Stimulated activated CD4-positive, alpha-beta T cell treated with anti-CD3 and anti-CD28 coated beads, Interleukin-1b, Interleukin-23, amount 100 ng/mL, for 4 hours (primary cell): ENCODE measurements around the gene ZNF319.

Experiments
- DNase-seq, 2 donors: peaks; one replicate each; pipeline ENCODE4 v3.0.0-alpha.2; 2020; ENCODE audit warnings: low read depth in 2 of 2

ZNF319 gene

DNA sequence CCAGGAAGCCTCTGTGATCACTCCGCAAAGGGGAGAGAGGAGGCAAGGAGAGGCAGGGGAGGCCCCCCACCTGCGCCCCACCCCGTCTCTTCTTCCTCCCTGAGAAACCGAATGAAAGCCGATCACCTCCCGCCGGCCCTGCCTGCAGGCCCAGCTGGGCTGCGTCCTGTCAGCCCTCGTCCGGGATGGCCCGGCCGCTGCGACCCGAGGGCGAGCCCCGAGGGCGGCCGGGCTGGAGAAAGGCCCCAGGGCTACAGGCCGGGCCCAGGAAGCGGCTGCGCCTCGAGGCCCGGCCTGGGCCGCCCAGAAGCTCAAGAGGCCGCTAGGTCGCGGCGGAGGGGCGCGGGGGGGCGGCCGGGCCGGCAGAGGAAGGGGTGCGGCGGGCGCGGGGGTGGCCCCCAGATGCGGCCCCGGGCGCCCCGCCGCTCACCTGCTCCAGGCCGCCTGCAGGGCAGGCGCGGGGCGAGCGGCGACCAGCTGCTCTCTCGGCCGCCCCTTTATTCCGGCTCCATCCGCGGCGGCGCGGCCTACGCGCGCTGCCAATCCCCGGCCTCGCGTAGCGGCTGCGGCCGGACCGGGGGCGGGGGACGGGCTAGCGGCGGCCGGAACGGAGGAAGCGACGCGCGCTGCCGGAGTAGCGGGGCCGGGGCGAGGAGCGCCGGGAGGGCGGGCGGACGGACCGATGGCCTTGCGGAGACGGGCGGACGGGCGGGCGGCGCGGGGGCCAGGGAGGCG is at the start of gene ZNF319:
TSS of gene ZNF319 (minus strand) at position 702 of the 735 bp plus-strand sequence. CDS start 2,407 bp downstream, outside the sequence.
- DNase-seq, result peak in 1 of 2 donors; percentile 12

DNA sequence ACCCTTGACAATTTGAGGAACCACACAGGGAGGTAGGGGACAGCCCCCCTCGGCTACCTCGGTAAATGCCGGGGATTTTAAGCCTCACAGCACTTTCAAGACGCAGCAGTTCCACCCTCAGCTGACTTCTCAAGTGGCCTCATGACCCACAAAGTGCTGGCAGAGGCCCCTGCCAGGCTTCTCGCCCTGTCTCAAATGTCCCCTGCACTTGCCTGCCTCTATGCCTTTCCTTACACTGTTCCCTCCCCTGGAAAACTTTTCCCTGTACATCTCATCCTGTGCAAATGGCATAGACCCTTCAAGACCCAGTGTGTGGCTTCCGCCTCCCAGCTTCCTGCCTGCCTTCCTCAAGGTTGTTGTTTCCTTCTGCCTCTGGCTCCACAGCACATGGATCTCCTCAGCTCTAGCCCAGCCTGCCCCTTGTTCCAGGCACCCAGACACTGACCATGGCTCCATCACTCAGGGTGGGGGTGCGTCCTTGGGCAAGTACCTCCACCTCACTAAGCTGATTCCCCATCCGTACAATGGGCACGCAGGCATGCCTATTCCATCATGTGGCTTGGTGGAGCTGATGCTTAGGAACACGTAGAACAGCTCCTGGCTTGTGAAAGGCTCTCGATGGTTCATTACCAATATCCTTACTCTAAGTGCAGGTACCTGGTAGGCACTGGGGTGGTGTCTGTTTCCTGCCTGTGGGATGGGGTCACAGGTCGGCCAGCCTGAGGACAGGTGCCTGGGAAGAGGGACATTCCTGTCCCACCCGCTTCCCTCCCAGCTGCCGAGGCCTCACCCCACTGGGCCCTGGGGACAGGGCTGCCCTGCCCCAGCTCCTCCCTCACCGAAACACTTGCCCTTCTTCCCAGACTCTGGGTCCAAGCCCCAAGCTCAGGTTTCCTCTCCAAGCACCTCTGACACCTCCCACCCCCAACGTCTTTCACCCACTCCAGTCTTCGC is 49.0 kb upstream of the ZNF319 start:
- no peak for DNase-seq

DNA sequence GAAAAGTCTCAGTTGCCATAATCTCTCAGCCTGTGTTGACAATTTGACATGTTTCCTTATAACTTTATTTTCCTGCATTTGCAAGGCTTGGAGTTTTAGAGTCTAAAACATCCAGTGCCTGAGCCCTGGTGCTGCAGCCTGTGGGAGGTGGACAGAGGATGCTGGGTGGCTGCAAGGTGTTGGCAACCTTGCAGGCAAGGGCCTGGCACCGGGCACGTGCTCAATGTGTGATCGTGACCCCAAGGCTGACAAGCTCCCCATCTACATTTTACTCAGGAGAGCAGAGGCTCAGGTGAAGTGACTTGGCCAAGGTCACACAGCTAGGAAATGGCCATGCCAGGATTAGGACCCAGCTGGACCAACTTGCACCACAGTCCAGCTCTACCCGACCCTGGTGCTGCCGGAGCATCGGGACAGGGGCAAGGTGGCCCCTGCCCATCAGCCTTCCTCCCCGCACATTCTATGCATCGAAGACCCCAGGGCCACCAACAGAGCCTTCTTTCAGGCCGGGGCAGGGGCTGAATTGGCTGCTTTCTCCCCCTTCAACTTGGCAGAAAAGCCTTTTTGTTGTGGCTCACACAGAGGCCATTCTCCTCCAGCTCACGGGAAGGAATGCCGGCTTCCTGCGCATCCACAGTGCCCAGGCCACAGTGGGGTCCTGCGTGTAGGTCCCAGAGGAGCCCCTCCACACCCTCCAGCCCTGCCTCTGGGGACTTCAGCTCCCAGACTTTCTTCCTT is 48.2 kb upstream of the ZNF319 start:
- no peak for DNase-seq

- DNase-seq, result no peak
These were observed 47.3 kb upstream of the ZNF319 start for GRCh38 chr16:58047557-58048348.

DNA sequence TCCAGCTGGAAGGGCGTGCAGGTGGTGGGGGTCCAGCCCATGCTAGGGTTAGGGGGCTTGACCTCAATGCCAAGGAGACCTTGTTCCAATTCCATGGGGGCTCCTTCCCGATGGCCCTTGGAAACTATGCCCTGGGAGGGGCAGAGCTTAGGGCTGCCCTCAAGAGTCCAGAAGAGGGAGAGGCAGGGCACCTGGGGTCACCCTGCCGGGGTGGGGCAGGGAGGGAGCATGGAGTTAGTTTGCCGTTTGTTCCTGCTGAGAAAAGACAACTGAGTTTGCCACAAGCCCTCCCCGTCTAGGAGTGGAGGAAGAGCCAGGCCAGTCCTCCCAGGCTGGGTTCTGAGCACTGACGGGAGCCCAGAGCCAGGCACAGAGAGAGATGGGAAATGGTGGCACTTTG is 46.5 kb upstream of the ZNF319 start:
- DNase-seq, result no peak

DNA sequence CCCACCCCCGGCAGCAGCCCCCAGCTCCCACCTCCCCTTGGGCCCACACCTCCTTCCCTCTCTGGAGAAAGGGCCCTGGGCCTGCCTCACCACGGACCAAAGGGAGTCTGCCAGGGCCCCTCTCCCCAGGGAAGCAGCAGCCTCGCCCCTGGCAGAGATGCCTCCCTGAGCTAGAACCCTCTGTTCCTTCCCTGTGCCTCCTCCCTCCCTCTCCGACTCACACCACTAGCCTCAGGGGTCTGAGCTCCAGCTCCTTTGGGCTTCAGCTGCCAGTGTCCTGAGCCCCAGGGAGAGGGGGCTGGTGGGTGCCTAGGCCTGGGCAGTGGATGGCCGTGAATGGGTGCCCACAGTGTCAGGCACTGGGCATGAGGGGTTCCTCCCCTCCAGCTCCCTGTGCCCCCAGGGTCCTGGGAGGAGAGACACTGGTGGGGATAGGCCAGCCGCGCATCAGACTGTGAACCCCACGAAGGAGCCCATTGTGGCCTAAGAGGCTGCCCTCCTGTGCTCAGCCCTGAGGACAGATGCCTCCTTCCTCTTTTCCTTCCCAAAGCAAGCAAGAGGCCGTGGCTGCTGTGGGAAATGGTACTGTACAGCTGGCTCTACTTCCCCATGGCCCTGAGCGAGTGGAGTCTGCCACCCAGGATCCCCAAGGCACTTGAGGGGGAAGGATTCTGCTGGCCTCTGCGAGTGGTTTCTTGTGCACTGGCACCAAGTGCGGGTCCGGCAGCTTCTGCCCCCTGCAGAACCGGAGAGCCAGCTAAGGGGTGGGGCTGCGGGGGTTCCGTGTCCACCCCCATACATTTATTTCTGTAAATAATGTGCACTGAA is 45.8 kb upstream of the ZNF319 start:
- no peak for DNase-seq

DNA sequence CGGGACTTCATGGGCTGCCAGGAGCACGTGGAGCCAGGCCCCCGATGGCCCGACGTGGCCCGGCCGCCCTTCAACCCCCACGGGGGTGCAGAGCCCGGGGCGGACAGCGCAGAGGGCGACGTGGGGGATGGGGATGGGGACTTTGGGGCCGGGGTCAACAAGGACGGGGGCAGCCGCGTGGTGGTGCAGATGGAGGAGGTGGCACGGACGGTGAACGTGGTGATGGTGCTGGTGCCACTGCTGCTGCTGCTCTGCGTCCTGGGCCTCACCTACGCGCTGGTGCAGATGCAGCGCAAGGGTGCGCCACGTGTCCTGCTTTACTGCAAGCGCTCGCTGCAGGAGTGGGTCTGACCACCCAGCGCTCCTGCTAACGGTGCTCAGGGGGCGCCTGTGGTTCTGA is 44.6 kb upstream of the ZNF319 start:
- no peak for DNase-seq

DNA sequence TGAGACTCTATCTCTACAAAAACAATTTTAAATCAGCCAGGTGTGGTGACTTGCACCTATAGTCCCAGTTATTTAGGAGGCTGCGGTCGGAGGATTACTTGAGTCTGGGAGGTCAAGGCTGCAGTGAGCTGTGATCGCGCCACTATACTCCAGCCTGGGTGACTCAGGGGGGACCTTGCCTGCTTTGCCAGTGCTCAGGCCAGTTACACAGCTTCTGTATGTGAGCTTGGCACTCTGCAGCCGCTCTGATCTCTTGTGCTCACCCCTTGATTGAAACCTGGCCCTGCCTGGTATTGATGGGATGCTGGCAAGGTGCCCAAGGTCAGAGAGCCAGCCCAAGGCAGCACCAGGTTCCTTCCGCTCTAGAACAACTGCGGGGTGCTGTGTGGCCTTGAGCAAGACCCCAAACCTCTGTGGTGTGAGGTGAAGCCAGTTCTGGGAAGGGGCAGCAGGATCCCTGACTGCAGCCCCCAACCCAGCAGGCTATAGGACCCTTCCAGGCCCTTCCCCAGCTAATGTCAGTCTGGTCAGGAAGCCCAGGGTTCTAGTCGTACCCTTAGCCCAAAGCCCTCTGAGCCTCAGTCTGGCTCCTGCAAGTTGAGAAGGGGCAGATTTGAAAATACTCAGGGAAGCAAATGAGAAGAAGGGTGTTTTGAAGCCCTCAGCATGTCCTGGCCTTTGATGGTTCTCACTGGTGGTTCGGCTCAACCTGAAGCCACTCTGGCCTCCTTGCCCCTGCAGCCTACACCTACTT is 44.0 kb upstream of the ZNF319 start:
- DNase-seq, result no peak

DNA sequence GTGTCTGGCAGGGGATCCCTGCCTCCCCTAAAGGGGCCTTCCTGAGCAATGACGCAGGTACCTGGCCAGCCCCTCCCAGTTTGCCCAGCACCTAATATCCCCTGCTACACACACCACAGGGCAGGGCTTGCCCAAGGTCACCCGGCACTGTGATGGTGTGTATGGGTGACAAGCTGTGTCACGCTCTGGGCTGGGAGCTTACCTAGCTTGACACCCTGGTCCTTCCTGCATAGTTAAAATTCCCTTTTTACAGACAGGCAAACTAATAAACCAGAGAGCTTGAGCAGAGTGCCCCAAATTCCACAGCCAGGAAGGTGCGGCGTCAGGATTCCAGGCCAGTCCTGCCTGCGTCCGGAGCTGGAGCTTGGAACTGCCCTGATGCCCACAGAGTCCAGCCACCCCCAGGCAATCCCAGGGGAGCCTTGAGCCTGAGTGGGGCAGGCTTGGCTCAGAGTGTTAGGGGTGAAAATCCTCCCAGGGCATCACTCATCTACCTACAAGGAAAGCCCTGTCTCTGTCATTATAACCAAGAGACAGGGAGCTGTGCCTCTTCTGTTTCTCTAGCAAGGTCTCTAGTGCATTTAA is 43.2 kb upstream of the ZNF319 start:
- DNase-seq, result no peak

DNA sequence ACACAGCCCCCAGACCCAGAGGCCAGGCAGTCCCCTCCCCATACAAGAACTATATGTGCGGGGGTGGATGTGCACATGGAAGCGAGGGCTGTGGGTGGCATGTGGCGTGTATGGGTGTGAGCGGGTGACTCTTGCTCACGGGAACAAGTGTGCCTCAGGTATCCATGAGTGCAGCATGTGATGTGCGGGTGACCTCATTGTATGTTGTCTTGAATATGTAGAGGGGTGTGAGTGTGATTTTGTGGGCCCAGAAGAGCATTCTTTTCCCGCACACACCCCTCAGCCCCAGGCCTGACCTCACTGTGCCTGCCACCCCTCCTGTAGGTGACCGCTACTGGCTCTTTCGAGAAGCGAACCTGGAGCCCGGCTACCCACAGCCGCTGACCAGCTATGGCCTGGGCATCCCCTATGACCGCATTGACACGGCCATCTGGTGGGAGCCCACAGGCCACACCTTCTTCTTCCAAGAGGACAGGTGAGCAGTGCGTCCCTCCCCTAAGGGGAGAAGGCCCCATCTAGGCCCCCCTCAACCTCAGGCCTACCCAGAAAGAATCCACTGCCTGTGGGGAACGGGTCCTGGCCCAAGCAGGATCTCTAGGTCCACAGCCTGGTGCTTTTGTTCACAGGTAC is 42.5 kb upstream of the ZNF319 start:
- no peak for DNase-seq

- DNase-seq, result no peak
These were observed 41.8 kb upstream of the ZNF319 start for GRCh38 chr16:58042001-58042885.

DNA sequence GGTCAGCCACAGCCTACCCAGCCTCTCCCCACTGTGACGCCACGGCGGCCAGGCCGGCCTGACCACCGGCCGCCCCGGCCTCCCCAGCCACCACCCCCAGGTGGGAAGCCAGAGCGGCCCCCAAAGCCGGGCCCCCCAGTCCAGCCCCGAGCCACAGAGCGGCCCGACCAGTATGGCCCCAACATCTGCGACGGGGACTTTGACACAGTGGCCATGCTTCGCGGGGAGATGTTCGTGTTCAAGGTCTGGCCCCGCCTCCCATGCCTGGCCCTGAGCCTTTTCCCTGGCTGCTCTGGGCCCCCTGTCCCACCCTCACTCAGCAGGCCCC is 41.1 kb upstream of the ZNF319 start:
- no peak for DNase-seq

DNA sequence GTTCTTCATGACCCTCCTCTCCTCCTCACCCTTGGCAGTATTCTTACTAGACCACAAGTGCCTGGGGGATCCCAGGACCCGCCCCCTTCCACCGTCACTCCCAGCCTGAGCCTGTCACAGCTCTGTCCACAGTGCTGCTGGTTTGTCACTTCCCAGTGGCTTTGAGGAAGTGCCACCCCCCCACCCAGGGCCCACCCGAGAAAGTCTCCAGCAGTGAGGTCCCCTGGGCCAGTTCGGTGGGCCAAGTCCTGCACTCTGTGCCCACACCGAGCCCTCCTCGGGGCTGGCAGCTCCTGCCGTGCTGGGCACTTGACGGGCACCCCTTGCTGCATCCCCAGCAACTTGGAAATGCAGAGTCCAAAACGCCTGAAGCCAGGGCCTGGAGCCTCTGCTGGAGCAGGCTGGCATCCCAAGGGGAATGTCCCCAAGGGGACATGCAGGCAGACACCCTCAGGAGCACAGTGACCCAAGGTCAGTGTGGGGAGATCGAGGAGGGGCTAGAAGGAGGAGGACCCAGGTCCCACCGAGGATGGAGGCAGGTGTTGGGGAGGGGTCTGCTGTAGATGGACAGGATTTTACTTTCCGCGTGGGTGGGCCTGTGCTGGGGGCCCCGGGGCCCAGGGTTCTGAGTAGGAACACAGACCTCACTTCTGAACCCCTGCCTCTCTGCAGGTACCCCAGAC is 40.6 kb upstream of the ZNF319 start:
- DNase-seq, result no peak

GRCh38 chr16:58040496-58040846 is 40.0 kb upstream of the ZNF319 start:
- DNase-seq, result no peak

GRCh38 chr16:58039829-58040495 is 39.5 kb upstream of the ZNF319 start:
- DNase-seq, result no peak

DNA sequence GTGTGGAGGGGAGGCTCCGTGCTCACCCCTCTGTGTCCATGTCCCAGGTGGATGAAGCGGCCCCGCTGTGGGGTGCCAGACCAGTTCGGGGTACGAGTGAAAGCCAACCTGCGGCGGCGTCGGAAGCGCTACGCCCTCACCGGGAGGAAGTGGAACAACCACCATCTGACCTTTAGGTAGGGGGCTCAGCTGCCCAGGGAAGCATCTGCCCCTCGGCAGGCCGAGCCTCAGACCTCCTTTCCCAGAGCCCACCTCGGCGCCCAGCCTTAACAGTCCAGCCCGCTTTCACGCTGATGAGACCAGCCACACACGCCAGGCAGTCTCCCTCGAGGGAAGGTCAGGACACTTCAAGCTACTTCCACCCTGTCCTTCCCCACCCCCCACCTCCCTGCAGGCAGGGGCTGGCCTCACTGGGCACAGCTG is 37.8 kb upstream of the ZNF319 start:
- no peak for DNase-seq
